ENCODE results near the gene GNL3. TPM values are rescaled to one million over a fixed set of nuclear protein-coding genes. Genes with fewer than 3 reads are reported as not detected.

Gene GNL3
- total RNA-seq, 2 donors from 2014 or later = 29.7 to 49.3 TPM

GRCh38 chr3:52651592-52651991, 34.2 kb upstream of the GNL3 start:
- DNase-seq (ENCODE audit: low spot score) = no peak
- TF ChIP-seq CTCF (IDR thresholded peaks at IDR 0.05) = no peak
- peaks cover 88% of the 10 kb centered on the region for H3K36me3 ChIP-seq
- no peaks in the 10 kb centered on the region for H3K9me3 ChIP-seq
- no peak overlapping the region for H3K27ac ChIP-seq
- no peaks in the 10 kb centered on the region for H3K27me3 ChIP-seq
- no peaks in the 10 kb centered on the region for H3K4me1 ChIP-seq
- no peak overlapping the region for H3K4me3 ChIP-seq

GRCh38 chr3:52655895-52656294, 29.9 kb upstream of the GNL3 start:
- peaks cover 93% of the 10 kb centered on the region for H3K36me3 ChIP-seq
- no peak overlapping the region for H3K27ac ChIP-seq
- DNase-seq (ENCODE audit: low spot score) = no peak
- H3K27me3 ChIP-seq = no peaks in the 10 kb centered on the region
- no peaks in the 10 kb centered on the region for H3K9me3 ChIP-seq
- no peak overlapping the region for H3K4me3 ChIP-seq
- no peaks in the 10 kb centered on the region for H3K4me1 ChIP-seq
- no peak for TF ChIP-seq CTCF (IDR thresholded peaks at IDR 0.05)

GRCh38 chr3:52660046-52660445, 25.8 kb upstream of the GNL3 start:
- H3K36me3 ChIP-seq = peaks cover 76% of the 10 kb centered on the region
- no peaks in the 10 kb centered on the region for H3K9me3 ChIP-seq
- H3K27ac ChIP-seq = no peak overlapping the region
- TF ChIP-seq CTCF (IDR thresholded peaks at IDR 0.05) = no peak
- no peaks in the 10 kb centered on the region for H3K27me3 ChIP-seq
- H3K4me3 ChIP-seq = no peak overlapping the region
- DNase-seq (ENCODE audit: low spot score) = no peak
- no peaks in the 10 kb centered on the region for H3K4me1 ChIP-seq

GRCh38 chr3:52663098-52663497, 22.7 kb upstream of the GNL3 start:
- Histone ChIP-seq H3K9me3 (no peaks in the 10 kb centered on the region), H3K4me3 (no peak overlapping the region), H3K4me1 (no peaks in the 10 kb centered on the region), H3K27ac (no peak overlapping the region), H3K27me3 (no peaks in the 10 kb centered on the region), H3K36me3 (peaks cover 68% of the 10 kb centered on the region)
- DNase-seq (ENCODE audit: low spot score) = no peak
- no peak for TF ChIP-seq CTCF (IDR thresholded peaks at IDR 0.05)

- Histone ChIP-seq H3K27ac (peak overlapping the region; percentile 12 to 55), H3K9me3 (no peaks in the 10 kb centered on the region), H3K4me1 (peaks cover 0 to 17% of the 10 kb centered on the region in 2 donors), H3K4me3 (no peak overlapping the region), H3K27me3 (no peaks in the 10 kb centered on the region), H3K36me3 (peaks cover 48% of the 10 kb centered on the region)
- peak; percentile 61 for DNase-seq (ENCODE audit: low spot score)
- no peak for TF ChIP-seq CTCF (IDR thresholded peaks at IDR 0.05)
Observed at GRCh38 chr3:52670621-52671521, 15.0 kb upstream of the GNL3 start.

Measured in right atrium auricular region (tissue), 2 donors.